Hematopoietic multipotent progenitor cell treated with erythropoietin and hydrocortisone succinate and interleukin-3 and kit ligand, for 8 days (in vitro differentiated cells): ENCODE data around the gene FAM13A.
A peak's percentile ranks its signal among the peaks of the same experiment; 100 is the strongest.

Experiments used
- DNase-seq: peaks from one replicate; pipeline ENCODE4 v3.0.0-alpha.2; 2015

The FAM13A gene

GRCh38 chr4:88998001-88998400, 59.0 kb downstream of the FAM13A start:
- no peak for DNase-seq

GRCh38 chr4:88995874-88996273, 61.1 kb downstream of the FAM13A start:
- DNase-seq = peak; percentile 33

- peak; percentile 62 for DNase-seq
Measured at GRCh38 chr4:88995257-88995656, 61.7 kb downstream of the FAM13A start.

GRCh38 chr4:88993246-88993645, 63.7 kb downstream of the FAM13A start:
- DNase-seq = peak; percentile 39

GRCh38 chr4:88991746-88992145, 65.2 kb downstream of the FAM13A start:
- no peak for DNase-seq

DNA sequence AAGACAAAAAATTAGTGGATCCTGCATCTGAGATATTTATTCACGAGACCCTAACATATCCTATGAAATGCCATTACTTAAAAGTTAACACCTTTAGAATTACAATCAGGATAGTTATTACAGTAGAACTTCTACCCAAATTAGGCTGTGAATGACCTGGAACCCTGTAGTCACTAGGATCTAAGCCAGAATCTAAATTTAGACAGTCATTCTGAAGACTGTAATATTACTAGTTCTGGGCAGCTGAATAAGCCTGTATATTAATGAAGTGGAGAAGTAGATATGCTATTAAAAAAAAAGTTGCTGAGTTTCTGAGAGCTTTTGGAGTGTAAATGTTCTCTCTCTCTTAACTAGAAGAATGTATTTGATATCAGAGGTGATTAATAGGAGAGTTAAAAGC, 67.0 kb downstream of the FAM13A start:
- no peak for DNase-seq

DNA sequence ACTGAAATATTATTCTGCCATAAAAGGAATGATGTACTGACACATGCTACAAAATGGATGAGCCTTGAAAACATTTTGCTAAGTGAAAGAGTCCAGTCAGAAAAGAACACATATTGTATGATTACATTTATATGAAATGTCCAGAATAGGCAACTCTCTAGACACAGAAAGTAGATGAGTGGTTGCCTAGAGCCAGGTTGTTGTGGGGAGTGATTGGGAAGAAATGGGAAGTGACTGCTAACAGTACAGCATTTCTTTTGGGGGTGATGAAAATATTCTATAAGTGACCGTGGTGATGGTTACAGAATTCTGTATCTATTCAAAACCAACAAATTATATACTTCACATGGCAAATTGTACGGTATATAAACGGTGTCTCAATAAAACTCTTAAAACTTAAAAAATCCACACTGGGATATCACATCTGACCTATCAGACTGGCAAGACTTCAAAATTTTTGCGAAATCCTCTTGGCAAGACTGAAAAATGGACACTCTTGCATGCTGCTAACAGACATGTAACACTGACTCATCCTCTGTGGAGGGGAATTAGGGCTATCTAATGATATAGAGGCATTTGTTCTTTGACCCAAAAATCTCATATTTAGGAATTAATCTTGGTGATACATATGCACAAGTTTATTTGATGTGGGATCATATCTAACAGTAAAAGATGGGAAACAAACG, 71.8 kb downstream of the FAM13A start:
- no peak for DNase-seq

DNA sequence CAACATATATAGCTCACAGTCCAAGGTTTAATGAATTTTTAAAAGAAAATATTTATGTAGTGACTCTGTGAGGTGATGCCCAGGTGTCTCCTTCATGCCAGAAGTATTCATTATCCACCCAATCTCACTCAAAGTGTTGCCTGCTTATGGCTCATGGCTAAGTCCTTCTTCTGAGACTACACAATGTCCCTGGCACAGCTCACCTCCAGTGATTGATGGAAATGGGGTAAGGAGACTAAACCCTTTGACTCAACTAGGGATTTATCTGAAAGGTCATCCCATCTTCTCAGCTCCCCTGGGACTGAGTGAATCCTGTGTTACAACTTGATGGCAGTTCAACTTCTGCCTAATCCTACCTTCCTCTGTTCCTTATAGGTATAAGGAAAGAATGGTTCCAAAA, 74.2 kb downstream of the FAM13A start:
- DNase-seq = no peak

GRCh38 chr4:88981993-88982392, 75.0 kb downstream of the FAM13A start:
- no peak for DNase-seq

DNA sequence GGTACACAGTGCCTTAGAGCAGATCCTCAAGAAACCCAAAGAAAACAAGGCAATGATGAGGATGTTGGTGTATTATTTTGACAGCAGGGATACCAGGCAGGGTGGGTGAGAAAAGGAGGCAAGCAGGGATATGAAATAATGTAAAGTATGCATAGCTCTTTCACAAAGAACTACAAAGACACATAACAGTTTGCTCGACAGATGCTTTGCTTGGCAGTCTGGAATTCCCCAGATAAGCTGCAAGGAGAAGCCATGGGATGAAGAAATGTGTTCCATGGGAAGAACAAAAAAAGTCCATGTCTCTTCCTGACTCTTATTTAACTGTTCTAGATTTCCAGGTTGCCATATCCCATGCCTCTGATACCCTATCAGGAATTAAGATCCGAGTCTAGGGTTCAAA, 75.4 kb downstream of the FAM13A start:
- no peak for DNase-seq

GRCh38 chr4:88979276-88979675, 77.7 kb downstream of the FAM13A start:
- DNase-seq = no peak

DNA sequence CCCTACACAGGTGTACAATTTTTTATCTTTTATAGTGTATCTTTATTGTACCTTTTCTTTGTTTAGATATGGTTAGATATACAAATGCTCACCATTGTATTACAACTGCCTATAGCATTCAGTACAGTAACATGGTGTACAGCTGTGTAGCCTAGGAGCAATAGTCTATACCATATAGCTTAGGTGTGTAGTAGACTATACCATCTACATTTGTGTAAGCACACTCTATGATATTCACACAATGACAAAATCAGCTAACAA, 80.3 kb downstream of the FAM13A start:
- DNase-seq = no peak

DNA sequence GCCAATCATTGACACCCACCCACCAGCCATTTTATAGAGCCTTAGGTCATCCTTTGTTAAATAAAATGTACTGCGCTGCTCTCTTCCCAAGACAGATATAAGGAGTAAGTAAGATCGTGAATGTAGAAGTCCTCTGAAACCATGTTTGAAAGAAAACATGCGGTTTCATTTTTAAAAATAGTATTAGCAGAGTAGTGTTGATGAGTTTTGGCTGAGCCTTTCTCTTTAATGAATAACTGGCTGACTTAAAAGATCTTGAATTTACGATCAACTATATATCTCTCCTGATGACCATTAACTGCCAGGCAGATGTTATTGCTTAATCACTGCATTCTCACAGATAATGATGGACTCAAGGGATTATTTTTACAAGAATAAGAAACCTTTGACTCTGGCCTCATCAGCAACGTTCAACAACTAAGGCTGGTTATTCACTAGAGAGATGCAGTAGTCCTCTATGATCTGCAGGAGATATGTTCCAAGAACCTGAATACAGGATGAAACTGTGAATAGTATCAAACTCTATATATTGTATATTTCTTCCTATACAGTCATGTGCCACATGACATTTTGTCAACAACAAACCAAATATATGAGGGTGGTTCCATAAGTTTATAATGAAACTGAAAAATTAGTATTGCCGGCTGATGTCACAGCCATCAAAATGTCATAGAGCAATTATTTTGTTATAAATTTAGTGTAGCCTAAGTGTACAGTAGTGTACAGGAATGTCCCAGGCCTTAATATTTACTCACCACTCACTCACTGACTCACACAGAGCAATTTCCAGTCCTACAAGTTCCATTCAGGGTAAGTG, 80.8 kb downstream of the FAM13A start:
- DNase-seq = no peak

DNA sequence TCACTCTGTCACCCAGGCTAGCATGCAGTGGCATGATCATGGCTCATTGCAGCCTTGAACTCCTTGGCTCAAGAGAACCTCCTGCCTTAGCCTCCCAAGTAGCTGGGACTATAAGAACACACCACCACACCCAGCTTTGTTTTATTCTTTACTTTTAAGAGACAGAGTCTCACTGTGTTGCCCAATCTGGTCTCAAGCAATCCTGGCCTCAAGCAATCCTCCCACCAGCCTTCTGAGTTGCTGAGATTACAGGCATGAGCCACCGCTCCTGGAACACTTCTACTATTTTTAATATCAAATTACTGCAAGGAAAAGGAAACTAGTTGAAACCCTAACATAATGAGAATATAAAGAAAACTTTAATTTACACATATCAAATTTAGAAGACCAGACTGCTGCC, 85.4 kb downstream of the FAM13A start:
- no peak for DNase-seq

DNA sequence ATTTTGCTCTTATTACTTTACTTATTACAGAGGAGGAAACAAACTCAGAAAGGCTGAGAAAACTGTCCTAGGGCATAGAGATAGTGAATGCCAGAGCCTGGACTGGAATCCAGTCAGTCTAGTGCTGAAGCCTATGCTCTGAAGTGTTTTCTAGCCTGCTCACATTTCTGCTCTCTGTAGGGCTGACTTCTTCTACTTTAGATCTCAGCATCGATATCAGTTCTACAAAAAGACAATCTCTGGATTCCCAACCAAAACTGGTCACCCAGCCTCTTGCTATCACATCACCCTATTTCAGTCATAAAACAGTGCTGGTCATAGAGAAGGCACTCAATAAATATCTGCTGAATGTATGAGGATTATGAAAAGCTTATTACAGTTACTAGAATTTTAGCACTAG, 87.2 kb downstream of the FAM13A start:
- DNase-seq = no peak

GRCh38 chr4:88969271-88969670, 87.7 kb downstream of the FAM13A start:
- DNase-seq = no peak

DNA sequence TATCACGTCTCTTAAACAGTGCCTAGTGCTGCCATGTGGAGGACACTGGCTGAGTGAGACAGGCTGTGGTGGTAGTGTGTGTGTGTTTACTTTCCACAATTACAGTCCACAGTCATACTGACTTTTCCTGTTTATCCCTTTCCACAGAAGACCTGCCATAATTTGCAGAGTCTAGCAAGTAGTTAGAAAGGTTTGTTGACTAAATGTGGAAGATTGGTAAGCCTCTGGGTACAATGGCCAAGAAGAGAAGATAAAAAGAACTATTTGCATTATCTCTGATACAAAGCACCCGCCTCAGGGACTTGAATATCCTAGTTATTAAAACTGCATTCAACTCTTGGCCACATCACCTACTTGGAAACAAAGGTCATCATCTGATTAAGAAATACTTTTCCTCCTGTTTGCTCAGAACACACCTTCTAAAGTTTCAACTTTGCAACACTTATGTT, 89.1 kb downstream of the FAM13A start:
- no peak for DNase-seq

DNA sequence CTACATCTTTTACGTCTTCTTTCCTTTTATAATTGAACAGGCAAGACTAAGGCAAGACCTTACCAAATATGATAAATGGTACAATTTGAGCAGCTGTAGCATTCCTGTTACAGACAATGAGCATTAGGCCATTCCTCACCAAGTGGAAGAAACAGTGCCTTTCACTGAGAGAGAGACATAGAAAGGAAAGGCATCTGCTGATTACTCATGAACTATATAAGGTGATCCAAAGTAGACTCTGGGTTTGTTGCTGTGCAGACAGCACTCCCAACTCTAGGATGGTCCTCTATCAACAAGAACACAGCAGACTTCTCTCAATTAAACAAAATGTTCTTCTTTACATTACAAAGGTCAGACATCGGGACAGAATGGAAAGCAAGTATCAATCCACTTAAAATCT, 91.9 kb downstream of the FAM13A start:
- DNase-seq = no peak

- no peak for DNase-seq
Measured at GRCh38 chr4:88964450-88964849, 92.5 kb downstream of the FAM13A start.

DNA sequence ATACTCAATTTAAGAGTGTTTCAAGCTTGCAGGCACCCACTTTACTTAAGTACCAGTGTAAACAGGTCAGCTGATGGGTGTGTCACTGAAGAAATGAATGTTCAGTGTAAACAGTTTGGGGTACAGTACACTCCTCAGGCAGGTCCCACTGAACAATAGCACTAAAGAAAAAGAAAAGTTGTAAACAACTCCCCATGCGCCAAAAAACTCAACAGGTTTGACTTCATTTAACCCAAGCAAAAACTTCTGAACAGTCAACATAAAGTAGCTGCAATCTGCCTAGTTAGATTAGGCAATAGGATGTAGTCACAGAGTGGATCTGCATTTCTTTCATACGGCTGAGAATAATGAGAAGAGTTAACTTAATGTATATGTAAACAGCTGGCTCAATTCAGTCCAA, 93.2 kb downstream of the FAM13A start:
- DNase-seq = no peak

- no peak for DNase-seq
Measured at GRCh38 chr4:88962396-88962795, 94.6 kb downstream of the FAM13A start.

DNA sequence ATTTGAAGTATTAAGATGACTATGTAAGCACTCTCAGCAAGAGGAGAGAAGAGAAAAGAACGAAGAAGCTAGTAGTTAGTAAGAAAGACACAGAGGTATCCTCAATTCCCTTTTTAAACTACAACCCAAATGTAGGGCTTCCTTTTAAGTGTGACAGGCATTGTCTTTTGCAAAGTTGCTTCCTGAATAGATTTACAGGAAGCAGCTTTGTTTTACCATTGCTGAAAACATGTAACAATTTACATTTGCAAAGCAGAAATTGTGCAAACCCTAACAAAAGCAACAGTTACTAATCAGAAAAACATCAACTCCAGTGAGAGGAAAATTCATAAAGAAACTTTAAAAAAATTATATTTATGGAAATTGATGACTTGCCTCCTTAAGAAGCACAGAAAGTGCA, 96.4 kb downstream of the FAM13A start:
- no peak for DNase-seq

GRCh38 chr4:88958080-88958479, 98.9 kb downstream of the FAM13A start:
- DNase-seq = no peak

DNA sequence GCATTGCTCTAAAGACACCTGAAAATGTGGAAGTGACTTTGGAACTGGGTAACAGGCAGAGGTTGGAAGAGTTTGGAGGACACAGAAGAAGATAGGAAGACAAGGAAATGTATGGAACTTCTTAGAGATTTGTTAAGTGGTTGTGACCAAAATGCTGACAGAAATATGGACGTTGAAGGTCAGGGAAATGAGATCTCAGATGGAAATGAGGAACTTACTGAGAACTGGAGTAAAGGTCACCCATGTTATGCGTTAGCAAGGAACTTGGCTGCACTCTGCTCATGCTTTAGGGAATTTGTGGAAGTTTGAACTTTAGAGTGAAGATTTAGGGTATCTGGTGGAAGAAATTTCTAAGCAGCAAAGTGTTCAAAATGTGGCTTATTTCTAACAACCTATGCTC, 99.4 kb downstream of the FAM13A start:
- DNase-seq = no peak
